Stimulated activated CD8-positive, alpha-beta memory T cell treated with anti-CD3 and anti-CD28 coated beads, Interleukin-2, amount 100 ng/mL, for 48 hours (primary cell): Measurements from ENCODE around the gene PABPC1L.
"Not testable (repeated sequence)": the region's sequence is repeated elsewhere in the genome, so short reads cannot be mapped to it uniquely, and the experiment has no call there.

ENCODE experiments used
- DNase-seq, 2 donors: peaks; one replicate each; pipeline ENCODE4 v3.0.0-alpha.2; 2020; ENCODE audit warnings: low read depth in 2 of 2

Gene PABPC1L

DNA sequence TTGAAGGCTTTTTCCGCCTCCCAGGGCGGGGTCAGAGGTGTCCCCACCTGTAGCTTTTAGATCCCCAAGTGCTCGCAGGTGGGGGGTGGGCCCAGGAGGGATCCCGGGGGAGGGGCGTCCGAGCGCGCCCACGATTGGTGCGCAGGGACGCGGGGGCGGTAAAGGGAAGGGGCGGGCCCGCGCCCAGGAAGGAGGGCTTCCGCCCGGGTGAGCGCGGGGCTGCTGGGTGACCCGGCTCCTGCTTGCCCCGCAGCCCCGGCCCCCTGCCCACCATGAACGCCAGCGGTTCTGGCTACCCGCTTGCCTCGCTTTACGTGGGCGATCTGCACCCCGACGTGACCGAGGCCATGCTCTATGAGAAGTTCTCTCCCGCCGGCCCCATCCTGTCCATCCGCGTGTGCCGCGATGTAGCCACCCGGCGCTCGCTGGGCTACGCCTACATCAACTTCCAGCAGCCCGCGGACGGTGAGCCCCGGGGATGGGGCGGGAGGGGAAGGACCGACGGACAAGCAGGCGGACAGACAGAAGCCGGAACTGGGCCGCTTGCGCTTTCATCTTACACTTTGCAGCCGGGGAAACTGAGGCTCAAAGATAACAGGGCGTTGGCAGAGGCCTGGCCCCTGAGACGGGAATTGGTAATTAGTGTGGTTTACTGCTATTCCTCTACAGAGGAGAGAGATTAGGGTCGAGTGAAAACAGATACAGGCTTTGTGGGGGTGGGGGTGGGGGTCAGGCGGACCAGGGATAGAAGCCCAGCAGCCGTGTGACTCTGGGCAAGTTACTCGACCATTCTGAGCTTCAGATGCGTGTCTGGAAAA lies at the start of gene PABPC1L:
TSS of gene PABPC1L (plus strand) at position 189 of the 818 bp plus-strand sequence. CDS start at position 273, 84 bp downstream.
- peak; percentile 63 to 77 for DNase-seq

DNA sequence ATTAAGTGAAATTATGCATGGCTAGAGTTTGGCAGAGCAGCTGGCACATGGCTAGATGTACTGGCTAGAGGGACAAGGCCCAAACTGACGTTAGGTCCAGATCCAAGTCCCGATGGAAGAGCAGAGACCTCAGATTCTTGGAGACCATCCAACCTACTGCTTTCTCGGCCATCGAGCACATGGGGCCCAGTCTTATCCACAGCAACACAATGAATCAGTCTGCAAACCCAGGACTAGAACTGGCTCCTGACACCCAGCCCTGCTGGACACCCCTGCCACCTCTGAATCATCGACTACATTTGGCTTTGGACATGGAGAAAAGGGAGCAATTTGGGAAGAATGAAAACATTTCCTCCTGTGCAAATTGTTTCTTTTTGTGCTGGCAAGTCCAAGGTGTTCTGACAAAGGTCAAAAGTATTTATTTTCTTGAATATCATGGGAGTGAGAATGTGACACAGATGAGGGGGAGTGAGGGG lies 48.3 kb upstream of the PABPC1L start:
- DNase-seq, result no peak

DNA sequence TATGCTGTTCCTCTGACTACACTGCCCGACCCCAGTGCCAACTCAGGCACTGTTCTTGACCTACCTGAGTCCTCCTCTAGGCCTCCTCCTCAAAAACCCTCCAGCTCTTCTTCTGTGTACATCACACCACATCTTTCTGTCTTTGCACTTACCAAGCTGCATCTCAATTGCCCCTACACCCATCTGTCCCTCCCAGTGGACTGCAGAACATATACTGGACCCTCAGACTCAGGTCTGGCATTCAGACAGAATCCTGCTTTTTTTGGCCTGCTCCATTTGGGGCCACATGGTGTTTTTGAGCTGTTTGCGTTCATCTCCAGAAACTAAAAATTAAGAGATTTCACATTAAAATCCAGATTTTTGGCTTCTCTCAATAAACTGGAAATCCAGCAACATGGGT lies 47.6 kb upstream of the PABPC1L start:
- no peak for DNase-seq

DNA sequence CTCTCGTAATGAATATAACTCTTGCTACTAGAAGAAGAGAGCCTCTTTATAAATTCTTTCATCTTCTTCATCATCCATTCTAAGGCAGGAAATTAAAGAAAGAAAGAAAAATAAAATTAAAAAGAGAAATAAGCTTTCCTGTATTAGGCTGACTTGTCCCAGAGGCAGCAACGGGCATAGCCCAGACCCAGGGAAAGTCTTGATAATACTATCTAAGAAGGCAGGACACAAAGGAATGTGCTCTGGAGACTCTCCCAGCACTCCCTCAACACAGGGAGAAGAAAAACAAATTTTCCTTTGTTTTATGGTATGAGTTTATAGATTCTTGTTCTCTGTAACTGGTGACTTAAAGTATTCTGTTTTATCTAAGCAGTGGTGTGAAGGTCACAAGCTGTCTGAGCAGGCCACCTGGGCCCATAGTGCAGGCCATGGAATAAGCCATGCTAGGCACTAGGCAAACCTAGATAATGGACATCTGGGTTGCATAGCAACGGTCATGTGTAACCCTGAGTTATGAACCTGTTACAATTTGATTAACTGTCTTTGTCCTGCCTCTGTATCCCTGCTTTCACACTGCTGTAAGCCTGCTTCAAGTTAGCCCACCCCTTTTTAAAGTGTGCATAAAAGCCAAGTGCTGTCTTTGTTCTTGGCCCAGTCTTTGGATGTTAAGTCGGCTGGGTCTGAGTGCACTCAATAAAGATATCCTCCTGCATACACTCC lies 46.3 kb upstream of the PABPC1L start:
- not testable (repeated sequence) for DNase-seq

DNA sequence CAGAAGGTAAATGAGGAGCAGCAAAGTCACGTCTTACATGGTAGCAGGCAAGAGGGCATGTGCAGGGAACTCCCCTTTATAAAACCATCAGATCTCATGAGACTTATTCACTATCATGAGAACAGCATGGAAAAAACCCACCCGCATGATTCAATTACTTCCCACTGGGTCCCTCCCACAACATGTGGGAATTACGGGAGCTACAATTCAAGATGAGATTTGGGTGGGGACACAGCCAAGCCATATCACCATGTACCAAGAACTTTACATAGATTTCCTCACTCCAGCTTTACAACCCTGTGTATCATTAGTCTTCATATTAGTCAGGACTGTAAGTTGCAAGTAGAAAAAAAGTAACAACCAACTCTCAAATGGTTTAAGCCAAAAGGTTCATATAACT lies 45.4 kb upstream of the PABPC1L start:
- DNase-seq, result not testable (repeated sequence)

DNA sequence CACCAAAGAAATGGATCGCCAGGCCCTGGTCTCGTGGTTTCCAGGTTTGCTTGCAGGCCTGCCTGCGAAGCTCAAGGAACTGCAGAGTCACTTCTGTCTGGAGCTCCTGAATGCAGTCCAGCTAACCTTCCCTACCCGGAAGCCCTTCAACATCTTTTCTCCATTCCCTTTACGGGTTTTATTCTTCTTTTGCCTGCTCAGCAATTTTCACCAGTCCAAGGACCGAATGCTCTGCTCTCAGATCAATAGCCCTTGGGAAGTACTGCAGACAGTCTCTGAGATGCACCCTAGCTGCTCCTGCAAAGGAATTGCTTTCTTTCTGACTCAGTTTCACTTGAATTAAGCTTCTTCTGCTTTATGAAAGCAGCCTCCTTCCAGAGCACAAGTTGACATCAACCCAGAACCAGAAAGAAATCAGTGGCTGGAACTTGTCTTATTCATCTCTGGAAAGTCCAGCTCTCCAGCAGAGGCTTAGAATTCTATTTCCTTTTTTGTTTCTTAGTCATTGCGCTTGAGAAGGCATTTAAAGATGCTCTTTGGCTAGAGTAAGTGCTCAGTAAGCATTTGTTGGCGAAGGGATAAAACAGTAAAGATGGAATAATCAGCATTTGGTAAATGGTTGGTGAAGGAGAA lies 43.0 kb upstream of the PABPC1L start:
- DNase-seq, result no peak

DNA sequence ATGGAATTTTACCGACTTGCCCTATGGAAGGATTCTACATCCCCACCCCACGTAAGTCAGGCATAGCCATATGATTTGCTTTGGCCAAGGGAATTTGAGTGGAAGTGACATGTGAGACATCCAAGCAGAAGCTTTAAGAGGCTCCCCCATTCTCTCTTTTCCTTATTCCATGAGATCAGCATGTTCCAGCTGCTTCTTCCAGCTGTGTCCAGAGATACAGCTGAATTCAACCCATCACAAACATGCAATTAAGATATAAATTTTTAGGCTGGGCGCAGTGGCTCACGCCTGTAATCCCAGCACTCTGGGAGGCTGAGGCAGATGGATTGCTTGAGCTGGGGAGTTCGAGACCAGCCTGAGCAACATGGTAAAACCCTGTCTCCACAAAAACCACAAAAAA lies 40.4 kb upstream of the PABPC1L start:
- no peak for DNase-seq

DNA sequence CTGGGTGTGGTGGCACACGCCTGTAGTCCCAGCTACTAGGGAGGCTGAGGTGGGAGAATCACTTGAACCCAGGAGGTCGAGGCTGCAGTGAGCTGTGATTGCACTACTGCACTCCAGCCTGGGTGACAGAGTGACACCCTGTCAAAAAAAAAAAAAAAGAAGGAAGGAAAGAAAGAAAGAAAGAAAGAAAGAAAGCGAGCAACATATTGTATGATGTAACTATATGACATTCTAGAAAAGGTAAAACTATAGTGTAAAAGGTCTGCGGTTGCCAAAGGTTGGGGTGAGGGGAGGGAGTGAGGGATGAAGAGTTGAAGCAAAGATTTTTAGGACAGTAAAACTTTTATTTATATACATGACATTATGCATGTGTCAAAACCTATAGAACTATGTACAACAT lies 27.5 kb upstream of the PABPC1L start:
- not testable (repeated sequence) for DNase-seq

DNA sequence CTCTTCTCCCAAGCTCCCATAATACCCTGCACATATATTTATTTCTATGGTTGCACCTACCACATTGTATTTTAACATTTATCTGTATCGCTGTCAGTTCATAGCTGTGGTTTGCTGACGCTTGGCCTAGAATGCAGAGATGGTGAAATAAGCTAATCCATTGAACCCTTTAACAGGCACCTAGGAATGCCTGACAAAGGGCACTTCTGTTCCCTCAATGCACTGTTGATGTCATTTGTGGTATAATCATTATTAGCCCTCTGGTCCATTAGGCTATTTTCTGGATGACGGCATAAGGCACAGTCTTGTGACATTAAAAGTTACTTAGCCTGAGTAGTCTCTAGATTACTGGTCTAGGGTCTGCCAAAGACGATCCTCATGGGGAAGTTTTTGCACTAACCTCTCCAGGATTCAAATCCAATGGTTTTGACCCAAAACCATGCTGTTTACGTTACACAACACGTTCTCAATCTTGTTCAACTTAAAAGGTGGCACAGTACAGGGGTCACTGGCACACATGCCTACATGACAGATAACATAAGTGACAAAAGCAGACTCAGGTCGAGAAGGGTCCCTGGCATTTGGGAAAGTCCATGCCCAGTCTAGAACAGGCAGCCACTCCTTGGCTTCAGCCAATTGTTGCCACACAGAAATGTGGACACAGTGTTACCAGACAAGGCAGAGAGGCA lies 26.5 kb upstream of the PABPC1L start:
- DNase-seq, result no peak

DNA sequence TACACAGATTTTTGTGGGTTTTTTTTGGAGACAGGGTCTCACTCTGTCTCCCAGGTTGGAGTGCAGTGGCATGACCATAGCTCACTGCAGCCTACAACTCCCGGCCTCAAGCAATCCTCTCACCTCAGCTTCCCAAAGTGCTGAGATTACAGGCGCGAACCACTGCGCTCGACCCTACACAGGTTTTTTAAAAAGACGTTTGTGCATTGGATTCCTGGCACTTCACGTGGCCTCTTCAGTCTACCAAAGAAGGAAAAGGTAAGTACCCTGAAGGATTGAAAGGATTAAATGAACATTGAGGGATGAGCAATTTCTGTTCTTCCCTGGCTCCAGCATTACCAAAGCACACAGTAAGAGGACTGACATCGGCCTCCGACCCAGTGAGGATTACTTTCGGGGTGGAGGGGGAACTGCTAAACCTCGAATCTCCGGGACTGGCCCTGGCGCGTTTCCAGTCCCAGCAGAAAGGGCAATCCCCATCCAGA lies 24.9 kb upstream of the PABPC1L start:
- no peak for DNase-seq

DNA sequence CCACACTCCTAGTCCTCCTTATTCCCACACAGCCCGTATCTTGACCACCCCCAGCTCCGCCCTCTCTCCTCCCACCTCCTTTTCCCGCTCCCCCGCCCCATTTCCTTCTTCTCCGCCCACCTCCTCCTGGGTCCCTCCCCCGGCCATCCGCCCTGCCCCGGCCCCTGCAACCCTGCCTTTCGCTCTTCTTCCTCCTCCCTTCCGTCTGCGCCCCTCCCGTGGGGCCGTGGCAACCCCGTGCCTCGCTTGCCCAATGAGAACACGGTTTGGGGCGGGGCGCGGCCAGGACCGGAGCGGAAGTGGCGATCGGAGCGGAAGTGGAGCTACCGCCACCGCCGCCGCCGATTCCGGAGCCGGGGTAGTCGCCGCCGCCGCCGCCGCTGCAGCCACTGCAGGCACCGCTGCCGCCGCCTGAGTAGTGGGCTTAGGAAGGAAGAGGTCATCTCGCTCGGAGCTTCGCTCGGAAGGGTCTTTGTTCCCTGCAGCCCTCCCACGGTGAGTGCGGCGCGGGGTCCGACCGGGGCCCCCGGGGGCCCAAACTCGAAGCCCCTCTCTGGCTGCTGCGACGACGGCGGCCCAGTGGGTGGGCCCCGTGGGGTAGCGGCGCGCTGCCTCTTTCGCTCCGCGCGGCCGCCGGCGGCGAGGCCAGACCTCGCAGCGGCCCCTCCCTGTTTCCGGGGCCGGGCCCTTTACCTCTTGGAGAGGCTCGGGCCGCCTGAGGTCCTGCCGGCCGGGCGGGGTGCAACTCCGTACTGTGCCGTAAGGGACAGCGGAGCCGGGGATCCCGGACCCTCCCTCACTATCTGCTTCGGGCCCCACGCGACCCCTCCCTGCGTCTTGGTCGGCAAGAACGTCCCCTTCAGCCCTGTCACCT lies 24.2 kb upstream of the PABPC1L start, which contains the start of gene YWHAB:
TSS of gene YWHAB (plus strand) at position 314 of the 874 bp plus-strand sequence. CDS start 15,829 bp downstream, outside the sequence.
- peak; percentile 98 to 99 for DNase-seq

DNA sequence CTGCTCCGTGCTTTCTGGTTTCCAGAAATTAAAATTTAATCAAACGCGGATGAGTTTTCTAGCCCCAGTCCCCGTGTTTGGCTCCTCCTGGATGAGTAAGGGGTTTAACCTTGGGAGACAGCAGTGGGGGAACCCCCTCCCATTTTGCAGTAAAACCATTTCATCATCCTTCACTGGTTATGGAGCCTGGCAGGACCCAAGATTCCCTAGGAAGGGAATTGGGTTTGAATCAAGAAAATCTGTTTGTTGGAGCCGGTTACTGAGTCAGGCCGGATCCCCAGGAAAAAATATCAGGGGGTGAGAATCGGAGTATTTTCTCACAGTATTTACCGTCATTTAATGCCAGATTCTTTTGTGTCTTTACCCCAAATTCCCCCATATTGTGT lies 23.6 kb upstream of the PABPC1L start:
- DNase-seq, result no peak

DNA sequence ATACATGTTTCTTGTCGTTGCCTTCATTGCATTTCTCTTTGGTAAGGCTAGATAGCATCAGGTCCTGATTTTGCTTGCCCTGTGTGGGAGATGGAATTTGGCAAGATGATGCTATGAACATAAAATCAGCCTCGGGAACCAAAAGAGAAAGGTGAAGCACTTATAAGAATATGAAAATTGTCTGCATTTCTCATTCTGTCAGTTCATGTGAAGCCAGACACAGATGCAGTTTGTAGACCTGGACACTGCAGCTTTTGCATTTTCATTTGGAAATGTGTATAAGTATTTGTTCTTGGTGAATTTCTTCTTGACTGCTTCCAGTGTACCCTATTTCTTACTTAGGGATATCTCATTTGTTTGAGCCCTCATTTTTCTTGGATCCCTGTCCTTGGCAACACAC lies 23.0 kb upstream of the PABPC1L start:
- DNase-seq, result no peak

DNA sequence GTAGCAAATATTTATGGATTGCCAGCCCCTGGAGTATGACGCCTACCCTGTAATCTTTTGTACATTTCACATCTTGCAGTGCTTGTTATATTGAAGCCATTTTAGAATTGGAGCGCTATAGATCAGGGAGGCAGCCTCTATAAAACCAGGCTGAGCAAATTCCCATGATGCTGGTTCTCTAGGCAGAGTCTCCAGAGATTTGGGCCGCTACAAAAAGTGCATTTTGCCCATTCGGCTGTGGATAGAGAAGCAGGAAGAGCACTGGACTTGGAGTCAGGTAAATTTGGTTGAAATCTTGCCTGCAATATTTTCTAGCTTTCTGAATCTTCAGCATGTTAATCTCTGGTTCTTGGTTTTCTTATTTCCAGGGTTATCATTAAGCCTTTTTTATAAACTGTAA lies 22.4 kb upstream of the PABPC1L start:
- no peak for DNase-seq

DNA sequence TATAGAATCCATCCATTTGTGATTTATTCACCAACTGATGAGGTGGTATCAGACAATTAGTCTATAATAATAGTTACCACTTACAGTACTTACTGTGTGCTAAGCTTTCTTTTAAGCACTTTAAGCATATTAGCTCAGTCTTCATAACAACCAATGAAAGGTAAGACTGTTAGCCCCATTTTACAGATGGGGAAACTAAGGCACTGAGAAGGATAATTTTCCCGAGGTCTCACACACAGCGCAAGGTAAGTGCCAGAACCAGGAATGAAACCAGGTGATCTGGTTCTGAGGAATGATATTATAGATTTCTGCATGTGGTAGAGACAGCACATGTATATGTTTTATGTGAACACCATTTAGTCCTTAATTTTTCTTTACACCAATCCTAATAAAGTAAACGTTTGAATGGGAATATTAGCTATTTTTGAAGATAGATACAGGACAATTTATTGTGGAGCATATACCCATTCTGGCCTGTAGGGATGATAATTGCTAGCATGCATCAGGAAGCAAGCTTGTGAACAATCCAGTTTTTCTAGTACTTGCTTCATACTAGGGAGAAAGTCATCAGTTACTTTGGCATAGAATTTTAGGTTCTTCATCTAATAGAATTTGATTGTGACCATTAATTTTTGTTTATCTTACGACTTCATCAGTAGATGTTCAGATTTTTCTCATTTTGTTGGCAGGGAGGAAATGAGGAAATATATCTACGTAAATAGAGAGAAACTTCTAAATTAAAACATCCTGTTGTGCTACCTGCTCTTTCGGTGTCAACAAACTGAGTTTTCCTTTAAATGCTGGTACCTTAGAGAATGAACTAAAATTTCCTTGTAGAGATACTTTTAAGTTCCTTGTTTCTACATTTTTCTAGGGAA lies 21.4 kb upstream of the PABPC1L start:
- DNase-seq, result no peak

DNA sequence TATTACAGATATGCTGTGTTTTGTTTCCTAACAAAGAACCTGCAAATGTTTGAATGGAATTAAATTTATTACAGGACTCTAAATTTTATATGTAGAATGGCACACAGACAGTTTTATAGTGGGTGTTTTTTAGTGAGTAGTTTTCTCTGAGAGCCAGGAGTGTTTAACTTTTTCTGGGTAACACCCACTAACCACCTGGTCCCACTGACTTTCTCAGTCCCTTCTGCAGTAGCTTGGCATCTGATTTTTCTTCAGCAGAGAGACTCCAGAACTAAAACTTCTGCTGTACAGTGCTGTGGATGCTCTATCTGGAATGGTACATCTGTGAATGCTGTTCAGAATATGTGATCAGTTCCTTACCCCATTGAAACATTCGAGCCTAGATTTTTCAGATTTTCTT lies 18.0 kb upstream of the PABPC1L start:
- no peak for DNase-seq

DNA sequence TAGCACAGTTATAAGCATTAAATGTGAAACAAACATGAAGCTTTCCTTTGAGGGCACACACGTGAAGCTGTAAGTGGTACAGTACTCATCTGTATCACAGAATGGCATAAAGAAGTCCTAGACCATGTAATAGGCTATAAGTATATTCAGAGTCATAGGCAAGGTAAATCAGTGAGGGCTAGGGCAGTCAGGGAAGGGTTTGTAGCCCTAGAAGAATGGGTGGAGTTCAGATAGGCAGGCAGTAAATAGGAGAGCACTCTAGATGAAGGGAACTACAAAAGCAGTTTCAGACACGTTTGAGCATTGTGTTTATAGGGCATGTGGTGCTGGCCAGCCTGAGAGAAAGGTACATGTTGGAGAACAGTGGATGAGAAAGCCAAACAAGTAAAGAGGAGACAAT lies 14.9 kb upstream of the PABPC1L start:
- no peak for DNase-seq

DNA sequence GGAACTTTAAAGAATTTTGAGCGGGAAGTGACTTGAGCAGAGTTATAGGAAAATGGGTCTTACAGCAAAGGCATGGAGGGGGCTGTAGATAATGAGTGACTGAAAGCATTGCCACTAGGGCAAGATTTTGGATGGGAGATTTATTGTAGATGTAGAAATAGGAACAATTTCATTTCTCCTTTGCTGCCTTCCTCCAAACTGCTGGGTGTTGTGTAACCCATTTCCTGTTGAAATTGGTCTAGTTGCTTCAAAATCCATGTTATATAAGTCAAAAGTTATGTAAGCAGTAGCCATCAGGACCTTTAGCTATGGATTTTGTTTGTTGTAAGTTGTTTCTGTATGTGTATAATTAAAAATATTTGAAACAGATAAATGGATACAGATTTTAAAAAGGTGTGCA lies 13.3 kb upstream of the PABPC1L start:
- DNase-seq, result no peak

DNA sequence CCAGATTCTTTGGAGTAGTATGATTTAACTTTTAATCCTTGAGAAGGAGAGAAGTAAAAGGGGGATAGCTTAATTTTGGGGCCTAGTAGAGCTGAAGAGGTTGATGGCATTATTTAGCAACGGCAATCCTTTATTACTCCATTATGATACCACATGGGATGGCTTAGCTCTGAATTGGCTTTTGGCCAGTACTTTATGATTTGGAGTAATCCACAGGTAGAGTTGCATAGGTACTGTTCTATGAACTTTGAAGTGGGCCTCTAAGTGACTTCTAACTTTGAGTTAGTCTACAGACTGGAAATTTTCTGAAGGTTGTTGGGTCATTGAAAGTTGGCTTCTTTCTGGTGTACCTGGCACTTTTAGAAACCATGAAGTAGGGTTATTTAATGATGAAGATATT lies 12.7 kb upstream of the PABPC1L start:
- DNase-seq, result no peak
